Activated CD8-positive, alpha-beta memory T cell treated with anti-CD3 and anti-CD28 coated beads for 4 hours (primary cell): ENCODE measurements around the gene CUEDC1.
A peak's percentile ranks its signal among the peaks of the same experiment; 100 is the strongest.

Experiments used
- DNase-seq, 2 donors: peaks; one replicate each; pipeline ENCODE4 v3.0.0-alpha.2; 2020; ENCODE audit warnings: low read depth in 2 of 2

The CUEDC1 gene

DNA sequence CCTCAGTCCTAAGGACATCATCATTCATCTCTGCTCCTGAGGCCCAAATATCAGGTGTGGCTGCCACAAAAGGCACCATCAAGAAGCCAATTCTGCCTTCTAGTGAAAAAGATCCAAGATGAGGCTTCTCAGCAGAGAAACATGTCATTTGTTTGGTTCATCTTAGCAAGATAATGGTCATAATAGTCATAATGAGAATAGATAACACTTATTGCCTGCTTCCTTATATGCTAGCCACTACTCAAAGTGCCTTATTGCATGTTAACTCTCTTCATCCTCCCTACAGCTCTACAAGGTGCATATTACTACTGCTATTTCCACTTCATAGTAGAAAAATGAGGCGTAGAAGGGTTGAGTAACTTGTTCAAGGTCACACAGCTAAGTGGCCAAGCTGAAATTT lies 60.4 kb downstream of the CUEDC1 start:
- DNase-seq, result no peak

DNA sequence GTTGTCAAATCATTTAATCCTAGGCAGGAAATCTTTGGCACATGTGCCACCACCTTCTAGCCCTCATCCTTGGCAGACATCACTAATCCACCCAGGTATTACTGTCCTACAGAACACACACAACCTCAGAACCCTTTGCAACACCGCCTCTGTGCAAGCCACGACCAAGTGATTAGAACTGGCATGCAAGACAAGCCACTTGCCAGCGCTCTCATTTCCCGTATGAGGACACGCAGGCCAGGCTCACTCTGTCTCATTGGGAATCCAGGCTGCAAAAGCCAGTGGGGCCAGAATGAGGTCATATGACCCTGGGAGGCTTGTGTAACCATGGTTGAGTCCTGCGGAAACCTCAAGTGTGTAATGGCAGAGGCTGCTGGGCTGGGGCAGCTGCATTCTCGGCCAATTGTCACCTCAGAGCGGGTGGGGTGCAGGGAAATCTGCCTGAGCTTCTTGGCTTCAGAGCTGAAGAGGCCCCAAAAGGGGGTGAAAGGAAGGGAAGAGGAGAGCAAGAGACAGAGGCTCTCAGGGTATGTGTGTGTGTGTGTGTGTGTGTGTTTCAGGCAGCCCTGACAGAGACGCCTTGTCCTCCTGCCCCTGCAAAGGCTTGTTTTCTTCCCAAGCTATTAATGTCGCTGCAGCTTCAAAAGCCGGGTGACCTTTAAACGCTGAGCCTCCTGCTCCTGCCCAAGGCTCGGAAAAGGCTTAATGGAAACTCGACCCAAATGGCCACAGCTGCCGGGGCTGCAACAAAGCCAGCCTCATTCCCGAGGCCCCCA lies 62.2 kb downstream of the CUEDC1 start:
- no peak for DNase-seq

DNA sequence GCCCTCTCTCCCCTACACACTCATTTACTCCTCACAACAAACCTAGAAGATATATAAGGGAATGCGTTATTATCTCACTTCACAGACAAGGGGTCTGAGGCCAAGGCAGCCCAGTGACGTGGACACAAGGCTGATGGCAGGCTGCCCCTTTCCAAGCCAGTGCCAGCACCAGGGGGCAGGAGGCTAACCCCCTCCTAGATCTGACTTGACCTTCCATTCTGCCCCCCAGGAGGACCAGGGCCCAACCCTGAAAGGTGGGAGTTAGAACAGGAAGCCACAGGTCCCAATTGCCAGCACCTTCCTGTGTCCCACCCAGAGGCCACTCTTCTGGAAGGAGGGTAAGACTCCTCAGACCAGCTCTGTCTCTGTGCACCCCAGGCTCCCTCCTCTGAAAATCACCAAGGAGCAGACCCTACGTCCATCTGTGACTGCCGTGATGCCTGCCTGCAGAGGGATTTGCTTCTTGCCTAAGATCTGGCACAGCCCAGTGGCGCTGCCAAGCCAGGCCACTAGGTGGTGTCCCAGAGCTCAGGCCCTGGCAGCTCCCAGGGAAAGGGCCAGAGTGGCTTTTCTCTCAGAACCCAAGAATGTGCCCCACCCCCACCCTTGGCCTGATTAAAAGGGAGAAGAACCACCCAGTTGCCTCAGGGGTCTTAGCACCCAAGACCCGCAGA lies 62.9 kb downstream of the CUEDC1 start:
- DNase-seq, result peak; percentile 53 to 60

DNA sequence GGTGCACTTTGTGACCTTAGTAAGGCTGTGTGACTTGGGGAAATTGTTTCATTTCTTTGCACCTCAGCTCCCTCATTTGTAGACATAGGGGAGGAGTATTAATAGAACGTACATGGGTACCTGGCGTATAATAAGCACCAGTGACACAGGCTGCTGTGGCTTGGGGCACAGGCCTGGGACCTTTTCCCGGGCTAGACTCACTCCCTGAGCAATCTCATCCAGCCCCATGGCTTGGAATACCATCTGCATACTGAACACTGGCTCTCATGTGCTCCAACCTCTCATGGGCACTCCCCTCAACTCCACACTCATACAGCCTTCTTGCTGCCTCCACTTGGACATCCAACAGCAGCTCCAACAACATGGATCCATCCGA lies 64.4 kb downstream of the CUEDC1 start:
- DNase-seq, result no peak

DNA sequence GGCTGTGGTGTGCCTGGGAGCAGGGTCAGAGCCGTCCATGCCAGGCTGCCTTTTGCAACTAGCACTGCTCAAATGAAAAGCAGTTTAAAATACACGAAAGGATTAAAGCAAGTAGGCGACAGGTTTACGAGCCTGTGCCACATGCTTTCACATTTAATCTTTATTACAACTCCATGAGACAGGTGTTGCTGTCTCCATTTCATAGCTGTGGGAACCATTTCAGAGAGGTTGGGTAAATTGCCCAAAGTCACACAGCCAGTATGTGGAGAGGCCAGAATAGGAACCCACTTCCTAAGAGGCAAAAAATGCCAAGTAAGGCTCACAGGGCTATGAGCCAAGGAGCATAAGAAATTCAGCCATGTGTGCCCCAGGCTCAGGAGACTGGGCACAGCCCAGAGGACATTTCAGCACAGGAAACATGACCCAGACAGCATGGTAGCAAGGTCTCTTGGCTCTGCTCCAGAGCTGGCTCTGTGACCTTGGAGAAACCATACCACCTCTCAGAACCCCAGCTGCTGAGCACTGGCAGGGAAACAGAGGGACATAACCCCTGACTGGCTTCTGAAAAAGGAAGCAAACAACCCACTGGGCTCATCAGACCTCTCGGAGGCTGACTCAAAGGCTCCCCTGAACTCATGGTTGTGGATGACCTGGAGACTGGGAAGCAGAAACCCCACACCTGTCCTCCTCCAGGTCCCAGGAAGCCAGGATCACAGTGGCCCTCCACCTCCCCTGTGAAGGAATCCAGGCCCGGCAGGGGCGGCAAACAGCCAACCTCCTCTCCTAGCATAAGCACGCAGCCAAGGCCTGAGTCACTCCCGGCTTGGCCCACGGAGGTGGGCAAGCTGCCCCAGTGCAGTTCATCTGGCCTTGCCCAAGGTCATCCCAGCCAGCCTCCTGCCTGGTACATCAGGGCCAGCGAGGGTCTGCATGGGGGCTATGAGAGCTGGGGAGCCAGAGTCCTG lies 65.0 kb downstream of the CUEDC1 start:
- DNase-seq, result no peak

DNA sequence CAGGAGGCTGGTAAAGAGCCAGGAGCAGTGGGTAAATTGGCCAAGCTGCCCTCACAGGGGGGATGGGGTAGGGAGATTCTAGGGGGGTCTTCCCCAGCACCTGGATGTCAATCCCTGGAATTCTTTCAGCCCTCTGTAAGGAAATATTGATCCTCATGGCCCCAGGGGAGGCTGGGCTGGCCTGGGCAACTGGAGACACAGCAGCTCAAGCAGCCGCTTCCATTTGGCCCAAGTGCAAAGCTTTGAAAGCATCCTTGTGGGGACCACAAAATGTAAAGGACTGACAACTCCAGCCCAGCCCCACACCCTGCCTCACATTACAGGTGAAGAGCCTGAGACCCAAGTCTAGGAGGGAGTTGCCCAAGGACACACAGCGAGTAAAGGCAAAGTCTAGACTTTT lies 66.0 kb downstream of the CUEDC1 start:
- no peak for DNase-seq

DNA sequence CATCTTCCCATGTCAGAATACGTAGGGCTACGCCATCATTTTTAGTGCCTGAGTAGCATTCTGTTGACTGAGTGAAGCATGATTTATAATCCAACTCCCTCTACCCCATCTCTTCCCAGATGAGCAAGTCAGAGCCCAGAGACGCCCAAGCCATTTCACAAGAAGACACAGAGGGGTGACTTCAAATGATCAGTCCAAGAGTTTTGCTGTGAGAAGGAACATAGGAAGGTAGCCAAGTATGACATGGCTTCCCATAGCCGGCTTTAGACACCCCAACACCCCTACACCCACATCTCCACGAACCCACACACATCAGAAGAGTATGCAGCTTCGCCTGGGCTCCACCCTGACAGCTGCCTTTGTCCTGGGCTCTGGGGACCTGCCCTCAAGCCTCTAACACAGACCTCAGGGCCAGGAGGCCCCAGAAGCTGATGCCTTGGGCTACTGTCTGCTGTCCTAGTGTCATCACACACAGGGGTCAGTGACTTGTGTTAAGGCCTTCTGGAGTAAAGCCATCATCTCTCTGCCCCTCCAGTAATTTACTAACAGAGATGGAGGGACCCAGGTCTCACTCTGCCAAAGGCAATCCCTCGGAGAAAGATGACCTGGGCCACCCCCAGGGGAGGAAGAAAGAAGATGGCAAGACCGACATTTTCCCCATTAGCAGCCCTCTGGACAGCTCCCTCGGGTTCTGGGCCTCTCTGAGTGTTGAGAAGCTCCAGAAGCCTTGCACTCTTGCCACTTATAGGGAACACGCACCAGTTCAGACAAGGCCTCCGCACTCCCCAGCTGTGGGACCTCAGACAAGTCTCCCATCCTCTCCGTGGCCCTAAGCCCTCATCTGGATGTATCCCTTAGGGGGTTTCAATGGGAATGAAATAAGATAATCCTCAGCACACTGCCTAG lies 66.6 kb downstream of the CUEDC1 start:
- DNase-seq, result no peak

DNA sequence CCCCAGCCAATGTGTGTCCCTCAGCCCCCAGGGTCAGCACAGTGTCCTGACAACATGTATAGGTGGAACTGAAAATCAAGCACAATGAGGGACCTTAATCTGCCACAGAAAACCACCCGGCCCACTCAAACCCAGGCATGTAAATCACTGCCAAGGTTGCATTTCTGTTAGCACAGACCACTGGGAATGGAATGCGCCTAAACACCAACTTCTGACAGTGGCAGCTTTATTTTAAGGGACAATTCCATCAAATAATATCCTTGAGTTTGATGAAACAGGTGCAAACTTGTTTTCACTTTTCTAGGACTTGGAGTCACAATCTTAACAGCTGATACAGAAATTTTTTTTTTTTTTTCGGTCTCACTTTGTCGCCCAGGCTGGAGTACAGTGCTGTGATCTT lies 68.1 kb downstream of the CUEDC1 start:
- no peak for DNase-seq

DNA sequence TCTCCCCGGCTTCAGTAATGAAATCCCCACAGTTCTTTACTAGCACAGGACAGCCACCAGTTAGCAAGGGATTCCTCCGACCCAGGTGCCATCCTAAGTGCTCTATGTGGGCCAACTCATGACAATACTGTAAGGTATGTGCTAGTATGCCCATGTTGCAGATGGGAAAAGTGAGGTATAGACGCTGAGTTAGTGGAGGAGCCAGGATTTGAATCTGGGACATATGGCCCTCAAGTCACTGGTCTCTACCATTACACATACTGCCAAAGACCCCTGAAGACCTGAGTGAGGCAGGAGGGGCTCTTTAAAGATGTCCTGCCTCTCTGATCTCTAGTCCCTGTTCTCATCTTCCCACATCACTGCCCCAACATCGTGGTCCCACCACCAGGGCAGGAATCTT lies 69.2 kb downstream of the CUEDC1 start:
- no peak for DNase-seq

DNA sequence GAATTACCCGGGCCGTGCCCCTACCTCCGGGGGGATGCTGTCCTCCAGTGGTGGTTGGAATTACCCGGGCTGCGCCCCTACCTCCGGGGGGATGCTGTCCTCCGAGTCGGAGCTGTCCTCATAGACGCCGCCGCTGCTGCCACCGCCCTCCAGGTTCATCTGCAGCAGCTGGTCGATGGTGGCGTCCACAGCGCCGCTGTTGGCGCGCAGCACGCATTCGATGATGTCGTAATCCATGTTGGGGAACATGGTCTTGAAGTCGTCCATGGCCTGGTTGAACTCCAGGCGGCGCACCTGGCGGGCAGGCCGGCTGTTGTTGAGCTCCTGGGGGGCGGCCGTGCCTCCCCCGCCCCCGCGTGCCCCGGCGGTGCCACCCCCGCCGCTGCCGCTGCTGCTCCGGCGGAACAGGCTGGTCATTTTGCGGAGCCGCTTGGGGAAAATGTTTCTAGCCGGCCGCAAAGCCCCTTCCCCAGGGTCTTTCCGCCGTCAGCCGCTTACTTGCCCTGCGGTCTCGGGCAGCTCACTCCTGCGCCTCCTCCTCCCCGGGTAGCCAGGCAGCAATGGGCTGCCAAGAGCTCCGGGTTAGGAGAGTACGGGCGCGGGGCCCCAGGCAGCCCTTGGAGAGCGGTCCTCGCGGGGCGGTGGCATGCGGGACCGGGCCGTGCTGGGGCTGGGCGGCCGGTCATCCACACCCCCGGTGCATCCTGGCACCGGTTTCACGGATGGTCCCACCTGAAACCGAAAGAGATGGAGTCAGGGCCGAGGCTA lies 69.9 kb downstream of the CUEDC1 start:
- no peak for DNase-seq

DNA sequence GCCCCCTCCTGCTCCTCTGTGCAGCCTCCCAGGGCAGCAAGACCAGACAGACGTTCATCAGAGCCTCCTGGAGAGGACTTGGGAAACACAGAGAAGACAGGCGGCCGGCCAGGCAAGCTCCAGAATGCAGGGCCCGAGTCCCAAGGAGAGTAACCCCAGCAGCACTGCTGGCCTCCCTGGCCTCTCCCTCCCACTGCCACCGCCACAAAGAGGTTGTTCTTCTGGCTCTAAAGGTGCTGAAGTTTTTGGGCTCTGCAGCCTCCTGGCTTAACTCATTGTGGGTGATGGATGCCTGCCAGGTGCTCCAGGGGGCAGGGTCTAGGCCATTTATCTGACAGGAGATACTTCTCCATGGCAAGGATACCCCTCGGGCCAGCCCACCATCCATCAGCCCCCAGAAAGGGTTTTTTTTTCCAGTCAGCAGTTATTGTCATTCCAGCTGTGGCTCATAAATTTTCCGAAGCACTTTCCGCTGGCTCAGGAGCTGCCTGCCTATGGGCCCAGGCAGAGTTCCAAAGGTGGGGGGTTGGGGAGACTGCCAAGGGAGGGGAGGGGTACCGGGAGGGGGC lies 73.3 kb downstream of the CUEDC1 start:
- no peak for DNase-seq

DNA sequence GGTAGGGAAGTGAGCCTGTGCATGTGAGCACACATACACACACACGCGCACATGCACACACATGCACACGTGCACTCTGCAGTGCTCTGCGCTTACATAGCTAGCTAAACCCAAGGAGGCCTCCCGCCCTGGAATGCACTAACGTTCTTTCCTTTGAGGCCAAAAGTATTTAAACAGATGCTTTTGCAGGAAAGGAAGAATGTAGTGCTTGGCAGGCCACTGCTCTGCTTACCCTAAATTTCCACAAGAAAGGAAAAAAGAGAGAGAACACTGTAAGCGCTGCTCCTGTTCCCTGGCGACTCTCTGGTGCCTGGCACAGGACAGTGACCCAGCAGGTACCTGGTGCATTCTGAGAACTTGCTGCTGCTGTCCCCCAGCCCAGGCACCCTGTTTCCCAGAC lies 74.1 kb downstream of the CUEDC1 start:
- DNase-seq, result no peak

DNA sequence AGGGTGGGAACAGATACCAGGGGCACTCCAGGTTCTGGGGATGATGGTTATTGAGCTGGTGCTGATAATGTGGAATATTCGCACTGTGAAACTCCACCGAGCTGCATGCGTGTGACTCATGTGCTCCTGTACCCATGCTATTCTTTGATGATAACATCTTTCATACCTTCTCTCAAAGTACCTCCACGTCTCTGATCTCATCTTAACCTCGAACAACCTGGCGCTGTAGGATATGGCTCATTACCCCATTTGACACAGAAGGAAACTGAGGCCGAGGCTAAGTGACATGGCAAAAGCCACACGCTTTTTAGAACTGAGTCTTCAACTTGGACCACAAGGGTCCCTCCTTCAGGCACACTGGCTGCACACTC lies 75.1 kb downstream of the CUEDC1 start:
- DNase-seq, result no peak

DNA sequence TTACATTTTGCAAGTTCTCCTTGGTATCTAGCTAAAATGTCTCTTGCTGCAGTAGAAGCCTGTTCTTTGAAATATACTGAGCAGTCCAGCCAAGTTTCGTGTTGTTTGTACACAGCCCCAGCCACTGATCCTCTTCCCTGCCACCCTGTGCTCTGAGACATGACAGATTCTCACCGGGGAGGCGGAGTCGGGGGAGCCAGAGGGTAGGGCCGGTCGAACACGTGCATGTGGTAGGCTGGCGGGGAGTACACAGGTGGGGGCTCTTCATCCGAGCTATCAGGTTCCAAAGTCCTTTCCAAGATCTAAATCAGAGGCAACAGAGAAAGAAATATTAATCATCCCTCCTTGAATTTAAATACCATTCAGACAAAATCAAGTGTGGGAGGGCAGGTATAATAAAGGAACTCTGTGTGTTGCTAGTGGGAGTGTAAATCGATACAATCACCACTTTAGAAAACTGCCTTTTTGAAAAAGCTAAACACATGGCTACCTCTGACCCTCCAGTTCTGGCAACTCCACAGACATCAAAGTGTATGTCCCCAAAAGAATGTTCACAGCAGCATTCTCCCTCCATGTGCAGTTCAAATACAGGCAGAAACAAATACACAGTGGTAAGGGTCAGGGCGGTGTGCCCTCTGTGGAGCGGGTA lies 75.7 kb downstream of the CUEDC1 start:
- DNase-seq, result no peak

DNA sequence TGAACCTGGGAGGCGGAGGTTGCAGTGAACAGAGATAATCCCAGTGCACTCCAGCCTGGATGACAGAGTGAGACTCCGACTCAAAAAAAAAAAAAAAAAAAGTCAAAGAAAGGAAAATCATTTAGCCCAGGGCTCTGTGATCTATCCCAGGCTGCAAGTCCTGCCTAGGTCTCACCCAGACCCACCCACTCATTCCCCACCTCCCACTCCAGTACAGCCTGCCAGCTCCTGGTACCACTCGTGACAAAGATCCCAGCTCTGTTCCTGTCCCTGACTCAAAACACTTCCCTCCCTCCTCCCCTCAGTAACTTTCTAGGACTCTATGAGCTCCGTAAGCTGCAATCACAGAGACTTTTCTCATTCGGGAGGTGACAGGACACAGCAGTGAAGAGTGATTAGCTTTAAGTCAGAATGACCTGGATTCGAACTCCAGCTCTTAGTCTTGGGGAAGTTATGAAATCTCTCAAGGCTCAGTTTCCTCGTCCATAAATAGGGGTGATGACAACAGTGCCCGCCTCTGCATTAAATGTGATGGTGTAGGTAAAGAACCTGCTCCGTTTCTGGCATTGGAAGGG lies 77.3 kb downstream of the CUEDC1 start:
- DNase-seq, result no peak

DNA sequence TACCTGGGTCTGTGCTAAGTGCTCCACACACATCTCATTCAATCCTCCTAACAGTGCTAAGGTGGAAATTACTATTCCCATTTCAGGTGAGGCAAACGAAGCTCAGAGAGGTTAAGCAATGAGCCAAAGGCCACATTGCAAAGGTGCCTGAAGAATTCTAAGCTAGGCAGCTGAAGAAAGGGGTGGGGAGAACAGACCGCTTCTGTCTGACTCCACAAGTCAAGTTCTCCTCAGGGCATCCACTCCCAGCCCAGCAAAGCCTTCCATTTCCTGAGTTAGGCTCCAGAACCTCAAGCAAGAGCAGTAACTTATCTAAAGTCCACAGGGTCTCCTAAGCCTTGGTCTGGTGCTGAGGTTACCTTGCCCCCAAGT lies 78.4 kb downstream of the CUEDC1 start:
- DNase-seq, result no peak

DNA sequence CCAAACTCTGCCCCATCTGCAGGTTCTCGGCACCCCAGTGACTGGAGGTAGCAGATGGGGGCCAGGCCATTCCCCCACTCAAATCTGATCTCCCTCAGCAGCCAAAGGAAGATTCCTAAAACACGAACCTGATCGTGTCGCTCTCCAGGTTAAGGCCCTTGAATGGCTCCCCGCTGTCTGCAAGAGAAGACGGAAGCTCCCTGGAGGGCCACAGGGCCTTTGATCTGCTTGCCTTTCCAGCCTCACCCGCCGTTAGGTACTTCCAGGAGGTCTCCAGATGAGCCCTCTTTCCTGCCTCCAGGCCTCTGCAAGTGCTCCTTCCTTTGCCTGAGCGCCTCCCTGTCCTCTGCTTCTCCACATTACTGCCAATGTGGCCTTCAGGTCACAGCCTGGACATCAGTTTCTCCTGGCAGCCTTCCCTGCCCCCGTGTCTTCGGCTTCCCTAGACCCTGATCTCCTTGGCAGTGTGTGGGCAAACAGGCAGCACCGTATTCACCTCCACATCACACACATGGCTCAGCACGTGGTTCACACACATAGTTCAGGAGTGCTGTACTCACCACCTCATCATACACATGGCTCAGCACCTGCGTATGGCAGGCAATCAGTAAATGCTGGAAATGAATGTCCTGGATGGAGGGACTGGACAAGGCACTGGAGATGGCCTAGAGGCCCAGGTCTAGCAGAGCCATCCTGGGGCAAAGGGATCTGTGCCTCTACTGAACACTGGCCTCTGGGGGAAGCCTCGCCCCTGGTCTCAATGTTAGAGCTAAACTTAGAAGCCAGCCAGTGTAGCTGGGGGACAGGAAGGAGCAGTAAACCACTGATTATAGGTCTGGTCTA lies 79.0 kb downstream of the CUEDC1 start:
- no peak for DNase-seq

DNA sequence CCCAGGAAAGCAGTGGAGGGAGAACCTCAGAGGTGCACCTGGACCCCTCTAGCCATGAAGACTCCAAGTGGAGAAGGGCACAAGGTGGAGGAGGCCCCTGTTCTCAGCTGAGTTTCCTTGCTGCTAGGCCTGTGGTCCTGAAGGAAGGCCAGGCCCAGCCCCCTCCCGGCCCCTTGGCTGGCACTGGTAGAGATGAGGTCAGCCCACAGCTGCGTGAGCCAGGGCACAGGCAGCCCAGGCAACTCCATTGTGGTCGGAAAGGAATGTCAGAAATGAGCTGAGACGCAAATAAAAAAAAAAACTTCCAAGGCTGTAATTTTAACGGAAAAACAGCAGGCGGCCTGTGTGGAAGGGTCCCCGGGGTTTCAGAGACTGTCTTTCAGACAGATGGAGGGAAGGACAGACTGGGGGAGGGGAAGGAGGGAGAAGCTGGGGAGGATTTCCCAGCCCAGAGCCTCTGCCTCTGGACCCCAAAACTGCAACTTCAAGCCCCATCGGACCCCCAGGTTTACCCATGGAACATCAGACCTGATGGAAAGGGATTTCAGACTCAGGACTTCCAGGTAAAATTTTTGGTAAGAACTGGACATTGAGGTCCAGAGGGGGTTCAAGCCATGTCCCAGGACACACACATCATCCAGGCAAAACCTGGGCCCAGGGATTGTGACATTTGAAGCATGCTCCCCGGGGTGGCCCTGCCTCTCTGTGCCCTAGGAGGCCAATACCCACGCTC lies 79.8 kb downstream of the CUEDC1 start:
- no peak for DNase-seq
